SK-N-SH (cell line): ENCODE results near the gene MB21D2. TPM values are rescaled to one million over a fixed set of nuclear protein-coding genes. Genes with fewer than 3 reads are reported as not detected.

ENCODE experiments used
- CTCF ChIA-PET: fragments of 300-600, 350-600 bp; formaldehyde crosslinking; extraction: SDS; loops from one replicate; lab custom pipeline; 2021; lab: Yijun Ruan, JAX
- POLR2A ChIA-PET: fragments of 350-600 bp; sonication (Branson Sonifier 250); formaldehyde crosslinking; extraction: SDS; loops from one replicate; lab custom pipeline; 2020; ENCODE audit warnings: antibody characterized with exemption, inconsistent platforms; lab: Yijun Ruan, JAX
- DNase-seq: peaks from one replicate; pipeline ENCODE4 v3.0.0; 2012
- H2AFZ ChIP-seq: fragments of 200-600 bp; sonication (generic); 2 replicates; pipeline ENCODE4 v1.8.1; 2016; ENCODE audit warnings: antibody characterized with exemption, mild to moderate bottlenecking, low read depth
- H3F3A ChIP-seq: fragments of 200-600 bp; sonication (generic); replicated peaks from 2 replicates; pipeline ENCODE3; 2016; ENCODE audit warnings: antibody characterized with exemption, mild to moderate bottlenecking; ENCODE audit not compliant: insufficient read depth
- H3K27ac ChIP-seq, 2 experiments: fragments of 200-500 bp in 1 of 2; fragments of 200-600 bp in 1 of 2; sonication (Bioruptor generic) in 1 of 2; sonication (generic), shearing (Covaris generic) in 1 of 2; 2 replicates each; pipeline versions ENCODE4 v1.5.1 to v1.6.1; 2014 to 2016; ENCODE audit warnings: low read depth in 2 of 2, inconsistent platforms in 1 of 2, low read length in 1 of 2, mild to moderate bottlenecking in 1 of 2, mixed read lengths in 1 of 2
- H3K27me3 ChIP-seq: fragments of 200-600 bp; sonication (generic), shearing (Covaris generic); 2 replicates; pipeline ENCODE4 v1.6.1; 2016; ENCODE audit warnings: mixed run types; ENCODE audit not compliant: insufficient read depth
- H3K36me3 ChIP-seq, 2 experiments: fragments of 200-500 bp in 1 of 2; fragments of 200-600 bp in 1 of 2; sonication (Bioruptor generic) in 1 of 2; sonication (generic) in 1 of 2; replicated peaks in 1 of 2; 2 replicates each; pipeline versions ENCODE3 to v1.5.1; 2014 to 2016; ENCODE audit warnings: low read length in 1 of 2, mild to moderate bottlenecking in 1 of 2; ENCODE audit not compliant: insufficient read depth in 2 of 2, control insufficient read depth in 1 of 2
- H3K4me1 ChIP-seq, 2 experiments: fragments of 200-500 bp in 1 of 2; fragments of 200-600 bp in 1 of 2; sonication (Bioruptor generic) in 1 of 2; sonication (generic), shearing (Covaris generic) in 1 of 2; 2 replicates each; pipeline versions ENCODE4 v1.5.1 to v1.6.1; 2014 to 2016; ENCODE audit warnings: low read depth in 1 of 2, low read length in 1 of 2, mixed run types in 1 of 2; ENCODE audit not compliant: insufficient read depth in 2 of 2, control insufficient read depth in 1 of 2
- H3K4me2 ChIP-seq: fragments of 200-600 bp; sonication (generic), shearing (Covaris generic); 2 replicates; pipeline ENCODE4 v1.6.1; 2017; ENCODE audit warnings: mixed run types
- H3K4me3 ChIP-seq, 2 experiments: fragments of 200-500 bp in 1 of 2; fragments of 200-600 bp in 1 of 2; sonication (Bioruptor generic) in 1 of 2; sonication (generic), shearing (Covaris generic) in 1 of 2; 2 replicates each; pipeline versions ENCODE4 v1.5.1 to v1.8.1; 2014 to 2016; ENCODE audit warnings: low read depth in 2 of 2, inconsistent platforms in 1 of 2, low read length in 1 of 2, mild to moderate bottlenecking in 1 of 2, mixed read lengths in 1 of 2, moderate library complexity in 1 of 2
- H3K79me2 ChIP-seq: fragments of 200-600 bp; sonication (generic); 2 replicates; pipeline ENCODE4 v1.8.1; 2017; ENCODE audit warnings: mild to moderate bottlenecking; ENCODE audit not compliant: insufficient read depth
- H3K9ac ChIP-seq: fragments of 200-600 bp; sonication (generic); 2 replicates; pipeline ENCODE4 v1.6.1; 2017; ENCODE audit warnings: mixed run types
- H3K9me2 ChIP-seq: fragments of 200-600 bp; sonication (generic); 2 replicates; pipeline ENCODE4 v1.6.1; 2017; ENCODE audit warnings: mixed run types
- H3K9me3 ChIP-seq: fragments of 200-600 bp; sonication (generic); 2 replicates; pipeline ENCODE4 v1.6.1; 2017; ENCODE audit warnings: mixed run types, mild to moderate bottlenecking, moderate library complexity
- H4K20me1 ChIP-seq: fragments of 200-600 bp; sonication (generic); 2 replicates; pipeline ENCODE4 v1.6.1; 2017; ENCODE audit warnings: mild to moderate bottlenecking, mixed run types; ENCODE audit not compliant: insufficient read depth
- CHD2 ChIP-seq: fragments of 150-350 bp; IDR thresholded peaks from 2 replicates; pipeline ENCODE4 v1.6.1; 2018; ENCODE audit warnings: low read length; ENCODE audit not compliant: partially characterized antibody
- ELF1 ChIP-seq: IDR thresholded peaks from 2 replicates; pipeline ENCODE4 v1.4.0; 2012
- EP300 ChIP-seq, 2 experiments: IDR thresholded peaks; 2 replicates each; pipeline versions ENCODE4 v1.4.0 to v1.6.1; 2012; ENCODE audit warnings: borderline replicate concordance in 1 of 2, low read depth in 1 of 2, low read length in 1 of 2
- EZH2phosphoT487 ChIP-seq: fragments of 200-600 bp; sonication (generic); IDR thresholded peaks from 2 replicates; pipeline ENCODE4 v1.6.1; 2017; ENCODE audit warnings: low read depth, mixed run types, mild to moderate bottlenecking, antibody characterized with exemption, moderate library complexity, borderline replicate concordance
- FOSL2 ChIP-seq: IDR thresholded peaks from 2 replicates; pipeline ENCODE4 v1.4.0; 2012; ENCODE audit warnings: low read depth, mild to moderate bottlenecking, moderate library complexity, borderline replicate concordance
- GABPA ChIP-seq: IDR thresholded peaks from 2 replicates; pipeline ENCODE4 v1.4.0; 2012; ENCODE audit warnings: low read depth, mild to moderate bottlenecking
- GATA2 ChIP-seq: sonication (generic); formaldehyde crosslinking; IDR thresholded peaks from 2 replicates; pipeline ENCODE4 v1.5.0; 2020; ENCODE audit warnings: mild to moderate bottlenecking, missing genetic modification reagents
- MEF2A ChIP-seq: IDR thresholded peaks from 2 replicates; pipeline ENCODE4 v1.4.0; 2012; ENCODE audit warnings: low read depth, borderline replicate concordance
- MXI1 ChIP-seq: IDR thresholded peaks from 2 replicates; pipeline ENCODE4 v1.6.1; 2012; ENCODE audit warnings: mild to moderate bottlenecking, low read depth, low read length, improper control_type of control experiment
- NFIC ChIP-seq: IDR thresholded peaks from 2 replicates; pipeline ENCODE4 v1.4.0; 2012; ENCODE audit warnings: borderline replicate concordance
- POLR2AphosphoS5 ChIP-seq: IDR thresholded peaks from 2 replicates; pipeline ENCODE4 v1.6.1; 2012; ENCODE audit warnings: low read depth, low read length
- RAD21 ChIP-seq: IDR thresholded peaks from 2 replicates; pipeline ENCODE4 v1.6.1; 2012; ENCODE audit warnings: mild to moderate bottlenecking, low read length
- RXRA ChIP-seq: IDR thresholded peaks from 2 replicates; pipeline ENCODE4 v1.4.0; 2012; ENCODE audit warnings: low read depth, mild to moderate bottlenecking, borderline replicate concordance
- SIN3A ChIP-seq: IDR thresholded peaks from 2 replicates; pipeline ENCODE4 v1.6.1; 2012; ENCODE audit warnings: low read depth, mild to moderate bottlenecking, low read length, moderate library complexity, borderline replicate concordance
- WGBS: methylation state at CpG from one replicate; pipeline ENCODE4 v1.1.6; 2017; ENCODE audit warnings: low lambda C conversion rate; 5-methylcytosine and 5-hydroxymethylcytosine counted together
- polyA plus RNA-seq, 3 experiments: library from polyadenylated mRNA; depleted of rRNA; stranded (reverse); fragments of >200 nt; gene quantifications; 2 replicates each; pipeline ENCODE4 v1.2.3, GENCODE V29; 2012
- TF ChIP-seq, protein P1 (sequence below): IDR thresholded peaks from 2 replicates; pipeline ENCODE4 v1.6.1; 2012; ENCODE audit warnings: mild to moderate bottlenecking, low read depth, low read length, moderate library complexity
- TF ChIP-seq, protein P2 (sequence below): IDR thresholded peaks from 2 replicates; pipeline ENCODE4; 2012
- TF ChIP-seq, protein P3 (sequence below): fragments of 150-350 bp; IDR thresholded peaks from 2 replicates; pipeline ENCODE4 v1.6.1; 2017; ENCODE audit warnings: antibody characterized with exemption, low read length, low read depth, borderline replicate concordance
- TF ChIP-seq, protein P4 (sequence below): fragments of 200-600 bp; sonication (generic); IDR thresholded peaks from 2 replicates; pipeline ENCODE4 v1.6.1; 2017; ENCODE audit warnings: antibody characterized with exemption, mild to moderate bottlenecking, moderate library complexity
- TF ChIP-seq, protein P5 (sequence below): fragments of 150-350 bp; IDR thresholded peaks from 2 replicates; pipeline ENCODE4 v1.6.1; 2016; ENCODE audit warnings: mild to moderate bottlenecking, low read depth, low read length
- TF ChIP-seq, protein P6 (sequence below): IDR thresholded peaks from 2 replicates; pipeline ENCODE4 v1.4.0; 2012; ENCODE audit warnings: low read depth, borderline replicate concordance

MB21D2 gene
- polyA plus RNA-seq, 1 of the 3 experiments (the other 2 are of a cell fraction) = 12.7 TPM

DNA sequence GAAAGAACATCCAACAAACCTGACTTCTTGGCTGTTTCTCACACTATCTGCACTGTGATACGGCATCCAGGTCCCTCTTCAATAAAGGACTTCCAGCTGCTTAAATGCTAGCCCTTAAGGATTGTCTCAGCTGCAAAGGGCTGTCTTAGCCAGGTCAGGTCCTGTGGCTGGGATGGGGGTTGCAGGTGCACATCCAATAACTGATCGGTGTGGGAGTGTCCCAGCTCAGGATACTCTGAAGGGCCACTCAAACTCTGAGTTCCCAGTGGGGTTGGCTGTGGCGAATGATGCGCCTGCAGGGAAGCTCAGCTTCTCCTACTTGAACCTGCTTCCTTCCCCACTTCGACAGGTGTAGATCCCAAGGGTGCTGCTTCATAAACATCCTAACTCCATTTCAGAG lies 115.7 kb downstream of the MB21D2 start:
- H4K20me1 ChIP-seq = peaks cover 20% of the 10 kb centered on the region
- 85% methylated on average over 5 of the region's 5 CpGs for WGBS

More for the DNA sequence above, 115.7 kb downstream of the MB21D2 start:
- ChIA-PET POLR2A (no interaction called here), CTCF (interaction anchor here (6.3 kb wide), 1 partner anchor 236 kb away, joined by 46 read pairs; no protein-coding TSS in a partner anchor)
- Histone ChIP-seq H3K4me1 (peaks cover 0 to 3% of the 10 kb centered on the region in 2 experiments; a peak in 1 of 4 replicates), H3K9ac (no peak overlapping the region), H3K79me2 (peaks cover 9% of the 10 kb centered on the region; the same call in 1 of the 2 replicates), H3K9me3 (no peaks in the 10 kb centered on the region), H3K4me2 (no peak overlapping the region), H3K27ac (no peak overlapping the region), H3F3A (no peaks in the 10 kb centered on the region), H2AFZ (no peak overlapping the region), H3K27me3 (no peaks in the 10 kb centered on the region), H3K9me2 (no peaks in the 10 kb centered on the region), H3K4me3 (no peak overlapping the region), H3K36me3 (peaks cover 0 to 10% of the 10 kb centered on the region in 2 experiments)
- TF ChIP-seq RAD21 (no peak), GABPA (no peak), GATA2 (no peak), SIN3A (no peak), MXI1 (no peak), ELF1 (no peak), NFIC (no peak), EP300 (IDR thresholded peaks at IDR 0.05; ENCODE audit: borderline replicate concordance in 1 of 2, low read depth in 1 of 2, low read length in 1 of 2) (no peak), RXRA (no peak), FOSL2 (no peak), POLR2AphosphoS5 (no peak), EZH2phosphoT487 (no peak), CHD2 (no peak), MEF2A (no peak)
- TF ChIP-seq, protein P1, sequence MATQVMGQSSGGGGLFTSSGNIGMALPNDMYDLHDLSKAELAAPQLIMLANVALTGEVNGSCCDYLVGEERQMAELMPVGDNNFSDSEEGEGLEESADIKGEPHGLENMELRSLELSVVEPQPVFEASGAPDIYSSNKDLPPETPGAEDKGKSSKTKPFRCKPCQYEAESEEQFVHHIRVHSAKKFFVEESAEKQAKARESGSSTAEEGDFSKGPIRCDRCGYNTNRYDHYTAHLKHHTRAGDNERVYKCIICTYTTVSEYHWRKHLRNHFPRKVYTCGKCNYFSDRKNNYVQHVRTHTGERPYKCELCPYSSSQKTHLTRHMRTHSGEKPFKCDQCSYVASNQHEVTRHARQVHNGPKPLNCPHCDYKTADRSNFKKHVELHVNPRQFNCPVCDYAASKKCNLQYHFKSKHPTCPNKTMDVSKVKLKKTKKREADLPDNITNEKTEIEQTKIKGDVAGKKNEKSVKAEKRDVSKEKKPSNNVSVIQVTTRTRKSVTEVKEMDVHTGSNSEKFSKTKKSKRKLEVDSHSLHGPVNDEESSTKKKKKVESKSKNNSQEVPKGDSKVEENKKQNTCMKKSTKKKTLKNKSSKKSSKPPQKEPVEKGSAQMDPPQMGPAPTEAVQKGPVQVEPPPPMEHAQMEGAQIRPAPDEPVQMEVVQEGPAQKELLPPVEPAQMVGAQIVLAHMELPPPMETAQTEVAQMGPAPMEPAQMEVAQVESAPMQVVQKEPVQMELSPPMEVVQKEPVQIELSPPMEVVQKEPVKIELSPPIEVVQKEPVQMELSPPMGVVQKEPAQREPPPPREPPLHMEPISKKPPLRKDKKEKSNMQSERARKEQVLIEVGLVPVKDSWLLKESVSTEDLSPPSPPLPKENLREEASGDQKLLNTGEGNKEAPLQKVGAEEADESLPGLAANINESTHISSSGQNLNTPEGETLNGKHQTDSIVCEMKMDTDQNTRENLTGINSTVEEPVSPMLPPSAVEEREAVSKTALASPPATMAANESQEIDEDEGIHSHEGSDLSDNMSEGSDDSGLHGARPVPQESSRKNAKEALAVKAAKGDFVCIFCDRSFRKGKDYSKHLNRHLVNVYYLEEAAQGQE = no peak
- TF ChIP-seq, protein P2, sequence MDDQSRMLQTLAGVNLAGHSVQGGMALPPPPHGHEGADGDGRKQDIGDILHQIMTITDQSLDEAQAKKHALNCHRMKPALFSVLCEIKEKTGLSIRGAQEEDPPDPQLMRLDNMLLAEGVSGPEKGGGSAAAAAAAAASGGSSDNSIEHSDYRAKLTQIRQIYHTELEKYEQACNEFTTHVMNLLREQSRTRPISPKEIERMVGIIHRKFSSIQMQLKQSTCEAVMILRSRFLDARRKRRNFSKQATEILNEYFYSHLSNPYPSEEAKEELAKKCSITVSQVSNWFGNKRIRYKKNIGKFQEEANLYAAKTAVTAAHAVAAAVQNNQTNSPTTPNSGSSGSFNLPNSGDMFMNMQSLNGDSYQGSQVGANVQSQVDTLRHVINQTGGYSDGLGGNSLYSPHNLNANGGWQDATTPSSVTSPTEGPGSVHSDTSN = no peak
- TF ChIP-seq, protein P3, sequence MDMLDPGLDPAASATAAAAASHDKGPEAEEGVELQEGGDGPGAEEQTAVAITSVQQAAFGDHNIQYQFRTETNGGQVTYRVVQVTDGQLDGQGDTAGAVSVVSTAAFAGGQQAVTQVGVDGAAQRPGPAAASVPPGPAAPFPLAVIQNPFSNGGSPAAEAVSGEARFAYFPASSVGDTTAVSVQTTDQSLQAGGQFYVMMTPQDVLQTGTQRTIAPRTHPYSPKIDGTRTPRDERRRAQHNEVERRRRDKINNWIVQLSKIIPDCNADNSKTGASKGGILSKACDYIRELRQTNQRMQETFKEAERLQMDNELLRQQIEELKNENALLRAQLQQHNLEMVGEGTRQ = no peak
- TF ChIP-seq, protein P4, sequence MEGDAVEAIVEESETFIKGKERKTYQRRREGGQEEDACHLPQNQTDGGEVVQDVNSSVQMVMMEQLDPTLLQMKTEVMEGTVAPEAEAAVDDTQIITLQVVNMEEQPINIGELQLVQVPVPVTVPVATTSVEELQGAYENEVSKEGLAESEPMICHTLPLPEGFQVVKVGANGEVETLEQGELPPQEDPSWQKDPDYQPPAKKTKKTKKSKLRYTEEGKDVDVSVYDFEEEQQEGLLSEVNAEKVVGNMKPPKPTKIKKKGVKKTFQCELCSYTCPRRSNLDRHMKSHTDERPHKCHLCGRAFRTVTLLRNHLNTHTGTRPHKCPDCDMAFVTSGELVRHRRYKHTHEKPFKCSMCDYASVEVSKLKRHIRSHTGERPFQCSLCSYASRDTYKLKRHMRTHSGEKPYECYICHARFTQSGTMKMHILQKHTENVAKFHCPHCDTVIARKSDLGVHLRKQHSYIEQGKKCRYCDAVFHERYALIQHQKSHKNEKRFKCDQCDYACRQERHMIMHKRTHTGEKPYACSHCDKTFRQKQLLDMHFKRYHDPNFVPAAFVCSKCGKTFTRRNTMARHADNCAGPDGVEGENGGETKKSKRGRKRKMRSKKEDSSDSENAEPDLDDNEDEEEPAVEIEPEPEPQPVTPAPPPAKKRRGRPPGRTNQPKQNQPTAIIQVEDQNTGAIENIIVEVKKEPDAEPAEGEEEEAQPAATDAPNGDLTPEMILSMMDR = no peak
- TF ChIP-seq, protein P5, sequence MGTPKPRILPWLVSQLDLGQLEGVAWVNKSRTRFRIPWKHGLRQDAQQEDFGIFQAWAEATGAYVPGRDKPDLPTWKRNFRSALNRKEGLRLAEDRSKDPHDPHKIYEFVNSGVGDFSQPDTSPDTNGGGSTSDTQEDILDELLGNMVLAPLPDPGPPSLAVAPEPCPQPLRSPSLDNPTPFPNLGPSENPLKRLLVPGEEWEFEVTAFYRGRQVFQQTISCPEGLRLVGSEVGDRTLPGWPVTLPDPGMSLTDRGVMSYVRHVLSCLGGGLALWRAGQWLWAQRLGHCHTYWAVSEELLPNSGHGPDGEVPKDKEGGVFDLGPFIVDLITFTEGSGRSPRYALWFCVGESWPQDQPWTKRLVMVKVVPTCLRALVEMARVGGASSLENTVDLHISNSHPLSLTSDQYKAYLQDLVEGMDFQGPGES = no peak
- TF ChIP-seq, protein P6, sequence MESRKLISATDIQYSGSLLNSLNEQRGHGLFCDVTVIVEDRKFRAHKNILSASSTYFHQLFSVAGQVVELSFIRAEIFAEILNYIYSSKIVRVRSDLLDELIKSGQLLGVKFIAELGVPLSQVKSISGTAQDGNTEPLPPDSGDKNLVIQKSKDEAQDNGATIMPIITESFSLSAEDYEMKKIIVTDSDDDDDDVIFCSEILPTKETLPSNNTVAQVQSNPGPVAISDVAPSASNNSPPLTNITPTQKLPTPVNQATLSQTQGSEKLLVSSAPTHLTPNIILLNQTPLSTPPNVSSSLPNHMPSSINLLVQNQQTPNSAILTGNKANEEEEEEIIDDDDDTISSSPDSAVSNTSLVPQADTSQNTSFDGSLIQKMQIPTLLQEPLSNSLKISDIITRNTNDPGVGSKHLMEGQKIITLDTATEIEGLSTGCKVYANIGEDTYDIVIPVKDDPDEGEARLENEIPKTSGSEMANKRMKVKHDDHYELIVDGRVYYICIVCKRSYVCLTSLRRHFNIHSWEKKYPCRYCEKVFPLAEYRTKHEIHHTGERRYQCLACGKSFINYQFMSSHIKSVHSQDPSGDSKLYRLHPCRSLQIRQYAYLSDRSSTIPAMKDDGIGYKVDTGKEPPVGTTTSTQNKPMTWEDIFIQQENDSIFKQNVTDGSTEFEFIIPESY = no peak
- DNase-seq = no peak
